ENCODE results near the gene FBXW8.

FBXW8 gene

GRCh38 chr12:117058442-117059072, 147.8 kb downstream of the FBXW8 start (continued):
- TF ChIP-seq TSHZ2 (CRISPR knock-in tag; IDR thresholded peaks at IDR 0.05): no peak
- TF ChIP-seq POU6F1 (CRISPR knock-in tag; IDR thresholded peaks at IDR 0.05; ENCODE audit: borderline replicate concordance, low read depth): no peak
- no peak for TF ChIP-seq BACH2 (CRISPR knock-in tag; IDR thresholded peaks at IDR 0.05; ENCODE audit: borderline replicate concordance)

GRCh38 chr12:117059156-117059555, 148.4 kb downstream of the FBXW8 start:
- TF ChIP-seq ARNTL (CRISPR knock-in tag; IDR thresholded peaks at IDR 0.05; ENCODE audit: borderline replicate concordance, low read depth): no peak
- TF ChIP-seq POU6F1 (CRISPR knock-in tag; IDR thresholded peaks at IDR 0.05; ENCODE audit: borderline replicate concordance, low read depth): no peak
- no peak for TF ChIP-seq GLIS3 (CRISPR knock-in tag; IDR thresholded peaks at IDR 0.05)
- TF ChIP-seq CREB5 (CRISPR knock-in tag; IDR thresholded peaks at IDR 0.05; ENCODE audit: low read depth): no peak
- TF ChIP-seq RARB (CRISPR knock-in tag; IDR thresholded peaks at IDR 0.05): no peak
- TF ChIP-seq ZFP3 (CRISPR knock-in tag; IDR thresholded peaks at IDR 0.05): no peak
- TF ChIP-seq PATZ1 (CRISPR knock-in tag; IDR thresholded peaks at IDR 0.05; ENCODE audit: borderline replicate concordance): no peak
- TF ChIP-seq ESRRG (CRISPR knock-in tag; IDR thresholded peaks at IDR 0.05): no peak
- TF ChIP-seq ZNF565 (CRISPR knock-in tag; conservative IDR thresholded peaks at IDR 0.05; ENCODE audit: low read depth): no peak
- no peak for TF ChIP-seq ZC3H10 (CRISPR knock-in tag; IDR thresholded peaks at IDR 0.05)
- no peak for TF ChIP-seq PPARA (CRISPR knock-in tag; IDR thresholded peaks at IDR 0.05; ENCODE audit: borderline replicate concordance)
- no peak for TF ChIP-seq TSHZ2 (CRISPR knock-in tag; IDR thresholded peaks at IDR 0.05)
- no peak for TF ChIP-seq CSDC2 (CRISPR knock-in tag; IDR thresholded peaks at IDR 0.05)
- no peak for TF ChIP-seq ZNF70 (CRISPR knock-in tag; IDR thresholded peaks at IDR 0.05)
- ATAC-seq: no peak

GRCh38 chr12:117060246-117060928, 149.6 kb downstream of the FBXW8 start:
- no peak for ATAC-seq
- TF ChIP-seq BACH2 (CRISPR knock-in tag; IDR thresholded peaks at IDR 0.05; ENCODE audit: borderline replicate concordance): no peak
- no peak for TF ChIP-seq ESRRG (CRISPR knock-in tag; IDR thresholded peaks at IDR 0.05)
- TF ChIP-seq ZNF8 (CRISPR knock-in tag; IDR thresholded peaks at IDR 0.05): no peak
- TF ChIP-seq CREB5 (CRISPR knock-in tag; IDR thresholded peaks at IDR 0.05; ENCODE audit: low read depth): no peak
- no peak for TF ChIP-seq CSDC2 (CRISPR knock-in tag; IDR thresholded peaks at IDR 0.05)
- TF ChIP-seq OSR1 (CRISPR knock-in tag; IDR thresholded peaks at IDR 0.05): no peak
- no peak for TF ChIP-seq ZFP30 (CRISPR knock-in tag; IDR thresholded peaks at IDR 0.05)
- no peak for TF ChIP-seq TOX (CRISPR knock-in tag; IDR thresholded peaks at IDR 0.05; ENCODE audit: borderline replicate concordance)
- no peak for TF ChIP-seq TCF4 (CRISPR knock-in tag; IDR thresholded peaks at IDR 0.05; ENCODE audit: borderline replicate concordance)
- no peak for TF ChIP-seq PPARA (CRISPR knock-in tag; IDR thresholded peaks at IDR 0.05; ENCODE audit: borderline replicate concordance)
